Measurements from ENCODE around the gene NPBWR2. TPM values are rescaled to one million over a fixed set of nuclear protein-coding genes. Genes with fewer than 3 reads are reported as not detected.

NPBWR2 gene
- total RNA-seq, 1 experiment from 2014 or later = not detected

DNA sequence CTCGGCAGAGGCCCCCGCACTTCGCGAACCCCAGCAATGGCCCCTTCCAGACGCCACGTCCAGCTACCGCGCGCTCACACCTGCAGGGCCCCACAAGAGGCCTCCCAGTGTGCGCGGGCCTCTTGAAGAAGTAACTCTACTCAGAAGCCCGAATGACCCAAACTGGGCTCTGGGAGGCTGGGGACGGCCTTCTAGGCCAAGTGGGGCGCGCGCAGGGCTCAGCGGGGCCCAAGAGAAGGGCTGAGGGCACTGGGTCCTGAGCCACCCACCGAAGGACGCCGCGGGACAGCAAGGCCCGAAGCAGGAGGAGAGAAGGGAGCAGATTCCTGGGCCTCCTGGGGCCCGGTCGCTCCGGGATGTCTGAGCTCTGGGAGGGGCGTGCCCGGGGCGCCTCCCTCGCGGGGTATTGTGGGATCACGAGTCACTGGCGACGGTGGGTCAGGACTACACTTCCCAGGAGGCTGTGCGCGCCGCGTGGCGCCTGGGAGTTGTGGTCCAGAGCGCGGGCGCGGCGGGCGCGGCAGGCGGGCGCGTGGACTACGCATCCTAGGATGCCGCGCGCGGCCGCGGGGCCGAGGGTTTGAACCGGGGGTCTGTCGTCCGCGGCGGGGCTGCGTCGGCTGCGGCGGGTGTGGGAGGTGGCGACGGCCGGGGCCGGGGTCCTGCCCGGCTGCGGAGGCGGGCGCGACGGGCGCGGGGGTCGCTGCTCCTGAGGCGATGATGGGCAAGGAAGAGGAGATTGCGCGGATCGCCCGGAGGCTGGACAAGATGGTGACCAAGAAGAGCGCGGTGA, 44.6 kb downstream of the NPBWR2 start, which contains the start of gene TCEA2:
Gene TCEA2, plus strand, starts transcription at position 603 of the 793 bp plus-strand sequence. Its CDS starts 115 bp downstream, at position 718.
- ChIA-PET CTCF (interaction anchor here (0.6 to 3.0 kb wide), 12 partner anchors 9 to 525 kb away, joined by 3 to 18 read pairs (median 5); partner anchors contain the start of genes OPRL1, PRPF6, PTK6 and RGS19), POLR2A (no interaction called here)
- H3K4me1 Mint-ChIP-seq = peaks cover 31% of the 10 kb centered on the region
- ATAC-seq (peak; percentile 84), DNase-seq (ENCODE audit: low spot score) (peak; percentile 95)
- H3K9me3 Mint-ChIP-seq = no peaks in the 10 kb centered on the region
- no peaks in the 10 kb centered on the region for H3K36me3 Mint-ChIP-seq
- H3K27ac Mint-ChIP-seq = no peak within 1 kb of the TSS; the same call in 1 of the 2 replicates
- peak within 1 kb of the TSS; percentile 82 for H3K4me3 Mint-ChIP-seq
- peaks cover 7% of the 10 kb centered on the region for H3K27me3 Mint-ChIP-seq (ENCODE audit: low read depth)
- TF ChIP-seq, protein P1, sequence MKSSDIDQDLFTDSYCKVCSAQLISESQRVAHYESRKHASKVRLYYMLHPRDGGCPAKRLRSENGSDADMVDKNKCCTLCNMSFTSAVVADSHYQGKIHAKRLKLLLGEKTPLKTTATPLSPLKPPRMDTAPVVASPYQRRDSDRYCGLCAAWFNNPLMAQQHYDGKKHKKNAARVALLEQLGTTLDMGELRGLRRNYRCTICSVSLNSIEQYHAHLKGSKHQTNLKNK (CRISPR knock-in tag; IDR thresholded peaks at IDR 0.05) = no peak
- TF ChIP-seq TEAD4 (CRISPR knock-in tag; IDR thresholded peaks at IDR 0.05) (no peak), JAZF1 (CRISPR knock-in tag; IDR thresholded peaks at IDR 0.05) (no peak), NR2C2 (CRISPR knock-in tag; IDR thresholded peaks at IDR 0.05) (no peak), GRHL2 (CRISPR knock-in tag; IDR thresholded peaks at IDR 0.05; ENCODE audit: insufficient replicate concordance, severe bottlenecking) (no peak), ETV6 (CRISPR knock-in tag; IDR thresholded peaks at IDR 0.05) (no peak), FOXJ3 (CRISPR knock-in tag; IDR thresholded peaks at IDR 0.05; ENCODE audit: borderline replicate concordance) (no peak), JUN (CRISPR knock-in tag; IDR thresholded peaks at IDR 0.05) (no peak), IRF2 (CRISPR knock-in tag; IDR thresholded peaks at IDR 0.05; ENCODE audit: borderline replicate concordance, low read depth) (no peak), MXD4 (CRISPR knock-in tag; IDR thresholded peaks at IDR 0.05; ENCODE audit: borderline replicate concordance) (no peak)
- TF ChIP-seq, protein P2, sequence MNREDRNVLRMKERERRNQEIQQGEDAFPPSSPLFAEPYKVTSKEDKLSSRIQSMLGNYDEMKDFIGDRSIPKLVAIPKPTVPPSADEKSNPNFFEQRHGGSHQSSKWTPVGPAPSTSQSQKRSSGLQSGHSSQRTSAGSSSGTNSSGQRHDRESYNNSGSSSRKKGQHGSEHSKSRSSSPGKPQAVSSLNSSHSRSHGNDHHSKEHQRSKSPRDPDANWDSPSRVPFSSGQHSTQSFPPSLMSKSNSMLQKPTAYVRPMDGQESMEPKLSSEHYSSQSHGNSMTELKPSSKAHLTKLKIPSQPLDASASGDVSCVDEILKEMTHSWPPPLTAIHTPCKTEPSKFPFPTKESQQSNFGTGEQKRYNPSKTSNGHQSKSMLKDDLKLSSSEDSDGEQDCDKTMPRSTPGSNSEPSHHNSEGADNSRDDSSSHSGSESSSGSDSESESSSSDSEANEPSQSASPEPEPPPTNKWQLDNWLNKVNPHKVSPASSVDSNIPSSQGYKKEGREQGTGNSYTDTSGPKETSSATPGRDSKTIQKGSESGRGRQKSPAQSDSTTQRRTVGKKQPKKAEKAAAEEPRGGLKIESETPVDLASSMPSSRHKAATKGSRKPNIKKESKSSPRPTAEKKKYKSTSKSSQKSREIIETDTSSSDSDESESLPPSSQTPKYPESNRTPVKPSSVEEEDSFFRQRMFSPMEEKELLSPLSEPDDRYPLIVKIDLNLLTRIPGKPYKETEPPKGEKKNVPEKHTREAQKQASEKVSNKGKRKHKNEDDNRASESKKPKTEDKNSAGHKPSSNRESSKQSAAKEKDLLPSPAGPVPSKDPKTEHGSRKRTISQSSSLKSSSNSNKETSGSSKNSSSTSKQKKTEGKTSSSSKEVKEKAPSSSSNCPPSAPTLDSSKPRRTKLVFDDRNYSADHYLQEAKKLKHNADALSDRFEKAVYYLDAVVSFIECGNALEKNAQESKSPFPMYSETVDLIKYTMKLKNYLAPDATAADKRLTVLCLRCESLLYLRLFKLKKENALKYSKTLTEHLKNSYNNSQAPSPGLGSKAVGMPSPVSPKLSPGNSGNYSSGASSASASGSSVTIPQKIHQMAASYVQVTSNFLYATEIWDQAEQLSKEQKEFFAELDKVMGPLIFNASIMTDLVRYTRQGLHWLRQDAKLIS (CRISPR knock-in tag; IDR thresholded peaks at IDR 0.05; ENCODE audit: borderline replicate concordance) = no peak
- TF ChIP-seq, protein P3, sequence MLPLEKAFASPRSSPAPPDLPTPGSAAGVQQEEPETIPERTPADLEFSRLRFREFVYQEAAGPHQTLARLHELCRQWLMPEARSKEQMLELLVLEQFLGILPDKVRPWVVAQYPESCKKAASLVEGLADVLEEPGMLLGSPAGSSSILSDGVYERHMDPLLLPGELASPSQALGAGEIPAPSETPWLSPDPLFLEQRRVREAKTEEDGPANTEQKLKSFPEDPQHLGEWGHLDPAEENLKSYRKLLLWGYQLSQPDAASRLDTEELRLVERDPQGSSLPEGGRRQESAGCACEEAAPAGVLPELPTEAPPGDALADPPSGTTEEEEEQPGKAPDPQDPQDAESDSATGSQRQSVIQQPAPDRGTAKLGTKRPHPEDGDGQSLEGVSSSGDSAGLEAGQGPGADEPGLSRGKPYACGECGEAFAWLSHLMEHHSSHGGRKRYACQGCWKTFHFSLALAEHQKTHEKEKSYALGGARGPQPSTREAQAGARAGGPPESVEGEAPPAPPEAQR (CRISPR knock-in tag; IDR thresholded peaks at IDR 0.05) = no peak
- TF ChIP-seq, protein P4, sequence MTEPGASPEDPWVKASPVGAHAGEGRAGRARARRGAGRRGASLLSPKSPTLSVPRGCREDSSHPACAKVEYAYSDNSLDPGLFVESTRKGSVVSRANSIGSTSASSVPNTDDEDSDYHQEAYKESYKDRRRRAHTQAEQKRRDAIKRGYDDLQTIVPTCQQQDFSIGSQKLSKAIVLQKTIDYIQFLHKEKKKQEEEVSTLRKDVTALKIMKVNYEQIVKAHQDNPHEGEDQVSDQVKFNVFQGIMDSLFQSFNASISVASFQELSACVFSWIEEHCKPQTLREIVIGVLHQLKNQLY (CRISPR knock-in tag; IDR thresholded peaks at IDR 0.05) = no peak
- TF ChIP-seq, protein P5, sequence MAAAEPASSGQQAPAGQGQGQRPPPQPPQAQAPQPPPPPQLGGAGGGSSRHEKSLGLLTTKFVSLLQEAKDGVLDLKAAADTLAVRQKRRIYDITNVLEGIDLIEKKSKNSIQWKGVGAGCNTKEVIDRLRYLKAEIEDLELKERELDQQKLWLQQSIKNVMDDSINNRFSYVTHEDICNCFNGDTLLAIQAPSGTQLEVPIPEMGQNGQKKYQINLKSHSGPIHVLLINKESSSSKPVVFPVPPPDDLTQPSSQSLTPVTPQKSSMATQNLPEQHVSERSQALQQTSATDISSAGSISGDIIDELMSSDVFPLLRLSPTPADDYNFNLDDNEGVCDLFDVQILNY (CRISPR knock-in tag; IDR thresholded peaks at IDR 0.05) = peak; percentile 76; the same call in 1 of the 2 replicates
- TF ChIP-seq, protein P6, sequence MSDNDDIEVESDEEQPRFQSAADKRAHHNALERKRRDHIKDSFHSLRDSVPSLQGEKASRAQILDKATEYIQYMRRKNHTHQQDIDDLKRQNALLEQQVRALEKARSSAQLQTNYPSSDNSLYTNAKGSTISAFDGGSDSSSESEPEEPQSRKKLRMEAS (CRISPR knock-in tag; IDR thresholded peaks at IDR 0.05) = peak; percentile 31; the same call in 1 of the 2 replicates
- TF ChIP-seq, protein P7, sequence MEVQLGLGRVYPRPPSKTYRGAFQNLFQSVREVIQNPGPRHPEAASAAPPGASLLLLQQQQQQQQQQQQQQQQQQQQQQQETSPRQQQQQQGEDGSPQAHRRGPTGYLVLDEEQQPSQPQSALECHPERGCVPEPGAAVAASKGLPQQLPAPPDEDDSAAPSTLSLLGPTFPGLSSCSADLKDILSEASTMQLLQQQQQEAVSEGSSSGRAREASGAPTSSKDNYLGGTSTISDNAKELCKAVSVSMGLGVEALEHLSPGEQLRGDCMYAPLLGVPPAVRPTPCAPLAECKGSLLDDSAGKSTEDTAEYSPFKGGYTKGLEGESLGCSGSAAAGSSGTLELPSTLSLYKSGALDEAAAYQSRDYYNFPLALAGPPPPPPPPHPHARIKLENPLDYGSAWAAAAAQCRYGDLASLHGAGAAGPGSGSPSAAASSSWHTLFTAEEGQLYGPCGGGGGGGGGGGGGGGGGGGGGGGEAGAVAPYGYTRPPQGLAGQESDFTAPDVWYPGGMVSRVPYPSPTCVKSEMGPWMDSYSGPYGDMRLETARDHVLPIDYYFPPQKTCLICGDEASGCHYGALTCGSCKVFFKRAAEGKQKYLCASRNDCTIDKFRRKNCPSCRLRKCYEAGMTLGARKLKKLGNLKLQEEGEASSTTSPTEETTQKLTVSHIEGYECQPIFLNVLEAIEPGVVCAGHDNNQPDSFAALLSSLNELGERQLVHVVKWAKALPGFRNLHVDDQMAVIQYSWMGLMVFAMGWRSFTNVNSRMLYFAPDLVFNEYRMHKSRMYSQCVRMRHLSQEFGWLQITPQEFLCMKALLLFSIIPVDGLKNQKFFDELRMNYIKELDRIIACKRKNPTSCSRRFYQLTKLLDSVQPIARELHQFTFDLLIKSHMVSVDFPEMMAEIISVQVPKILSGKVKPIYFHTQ (CRISPR knock-in tag; IDR thresholded peaks at IDR 0.05) = no peak
- TF ChIP-seq, protein P8, sequence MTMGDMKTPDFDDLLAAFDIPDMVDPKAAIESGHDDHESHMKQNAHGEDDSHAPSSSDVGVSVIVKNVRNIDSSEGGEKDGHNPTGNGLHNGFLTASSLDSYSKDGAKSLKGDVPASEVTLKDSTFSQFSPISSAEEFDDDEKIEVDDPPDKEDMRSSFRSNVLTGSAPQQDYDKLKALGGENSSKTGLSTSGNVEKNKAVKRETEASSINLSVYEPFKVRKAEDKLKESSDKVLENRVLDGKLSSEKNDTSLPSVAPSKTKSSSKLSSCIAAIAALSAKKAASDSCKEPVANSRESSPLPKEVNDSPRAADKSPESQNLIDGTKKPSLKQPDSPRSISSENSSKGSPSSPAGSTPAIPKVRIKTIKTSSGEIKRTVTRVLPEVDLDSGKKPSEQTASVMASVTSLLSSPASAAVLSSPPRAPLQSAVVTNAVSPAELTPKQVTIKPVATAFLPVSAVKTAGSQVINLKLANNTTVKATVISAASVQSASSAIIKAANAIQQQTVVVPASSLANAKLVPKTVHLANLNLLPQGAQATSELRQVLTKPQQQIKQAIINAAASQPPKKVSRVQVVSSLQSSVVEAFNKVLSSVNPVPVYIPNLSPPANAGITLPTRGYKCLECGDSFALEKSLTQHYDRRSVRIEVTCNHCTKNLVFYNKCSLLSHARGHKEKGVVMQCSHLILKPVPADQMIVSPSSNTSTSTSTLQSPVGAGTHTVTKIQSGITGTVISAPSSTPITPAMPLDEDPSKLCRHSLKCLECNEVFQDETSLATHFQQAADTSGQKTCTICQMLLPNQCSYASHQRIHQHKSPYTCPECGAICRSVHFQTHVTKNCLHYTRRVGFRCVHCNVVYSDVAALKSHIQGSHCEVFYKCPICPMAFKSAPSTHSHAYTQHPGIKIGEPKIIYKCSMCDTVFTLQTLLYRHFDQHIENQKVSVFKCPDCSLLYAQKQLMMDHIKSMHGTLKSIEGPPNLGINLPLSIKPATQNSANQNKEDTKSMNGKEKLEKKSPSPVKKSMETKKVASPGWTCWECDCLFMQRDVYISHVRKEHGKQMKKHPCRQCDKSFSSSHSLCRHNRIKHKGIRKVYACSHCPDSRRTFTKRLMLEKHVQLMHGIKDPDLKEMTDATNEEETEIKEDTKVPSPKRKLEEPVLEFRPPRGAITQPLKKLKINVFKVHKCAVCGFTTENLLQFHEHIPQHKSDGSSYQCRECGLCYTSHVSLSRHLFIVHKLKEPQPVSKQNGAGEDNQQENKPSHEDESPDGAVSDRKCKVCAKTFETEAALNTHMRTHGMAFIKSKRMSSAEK (CRISPR knock-in tag; IDR thresholded peaks at IDR 0.05; ENCODE audit: borderline replicate concordance) = no peak
- TF ChIP-seq, protein P9, sequence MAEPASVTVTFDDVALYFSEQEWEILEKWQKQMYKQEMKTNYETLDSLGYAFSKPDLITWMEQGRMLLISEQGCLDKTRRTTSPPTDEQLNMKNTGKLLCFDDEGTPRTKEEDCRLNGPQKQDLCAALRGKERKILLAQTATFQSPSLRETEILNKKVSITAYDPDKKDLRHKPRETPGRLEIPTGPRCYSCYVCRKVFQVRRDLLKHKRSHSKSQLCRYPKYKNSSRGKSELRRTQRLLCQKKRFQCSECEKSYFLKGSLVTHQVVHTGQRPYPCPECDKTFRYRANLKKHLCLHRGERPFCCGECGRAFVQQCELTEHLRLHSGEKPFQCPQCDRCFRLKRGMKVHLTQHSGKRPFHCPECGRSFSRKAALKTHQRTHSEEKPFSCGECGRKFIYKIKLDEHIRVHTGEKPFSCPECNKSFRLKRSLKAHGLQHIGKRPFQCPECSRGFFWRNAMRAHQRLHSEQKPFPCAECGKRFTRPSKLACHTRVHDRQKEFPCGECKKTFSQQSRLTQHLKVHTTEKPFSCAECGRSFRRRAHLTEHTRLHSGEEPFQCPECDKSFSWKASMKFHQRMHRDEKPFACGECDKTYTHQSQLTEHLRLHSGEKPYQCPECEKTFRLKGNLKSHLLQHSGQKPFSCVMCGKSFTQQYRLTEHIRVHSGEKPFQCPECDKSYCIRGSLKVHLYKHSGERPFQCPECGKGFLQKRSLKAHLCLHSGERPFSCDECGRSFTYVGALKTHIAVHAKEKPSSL (CRISPR knock-in tag; conservative IDR thresholded peaks at IDR 0.05) = no peak

All from WTC11 (cell line).